ENCODE results near the gene PLAU.

GRCh38 chr10:73871295-73872189 is 39.4 kb upstream of the PLAU start:
- TF ChIP-seq CTCF (conservative IDR thresholded peaks at IDR 0.05; ENCODE audit: low read depth, low read length): no peak
- TF ChIP-seq EZH2 (IDR thresholded peaks at IDR 0.05; ENCODE audit: borderline replicate concordance, low read depth, low read length, poor library complexity, severe bottlenecking): no peak

Data from A673 (cell line).